Measurements from ENCODE around the gene RPS6KA2.

- TF ChIP-seq CTCF (IDR thresholded peaks at IDR 0.05) (no peak), POLR2A (IDR thresholded peaks at IDR 0.05) (no peak)
These were observed 31.2 kb upstream of the RPS6KA2 start for GRCh38 chr6:166658115-166658791.
